Measurements from ENCODE around the gene CELF4.

CELF4 gene

GRCh38 chr18:37341473-37342086 is 224.0 kb downstream of the CELF4 start:
- no peak overlapping the region for H3K4me3 Mint-ChIP-seq
- no peaks in the 10 kb centered on the region for H3K4me1 Mint-ChIP-seq (ENCODE audit: low read depth)
- no peaks in the 10 kb centered on the region for H3K36me3 Mint-ChIP-seq (ENCODE audit: low read depth)
- no peaks in the 10 kb centered on the region for H3K9me3 Mint-ChIP-seq
- H3K27ac Mint-ChIP-seq = no peak overlapping the region
- DNase-seq (ENCODE audit: low spot score) = no peak
- H3K27me3 Mint-ChIP-seq (ENCODE audit: low read depth) = no peaks in the 10 kb centered on the region

DNA sequence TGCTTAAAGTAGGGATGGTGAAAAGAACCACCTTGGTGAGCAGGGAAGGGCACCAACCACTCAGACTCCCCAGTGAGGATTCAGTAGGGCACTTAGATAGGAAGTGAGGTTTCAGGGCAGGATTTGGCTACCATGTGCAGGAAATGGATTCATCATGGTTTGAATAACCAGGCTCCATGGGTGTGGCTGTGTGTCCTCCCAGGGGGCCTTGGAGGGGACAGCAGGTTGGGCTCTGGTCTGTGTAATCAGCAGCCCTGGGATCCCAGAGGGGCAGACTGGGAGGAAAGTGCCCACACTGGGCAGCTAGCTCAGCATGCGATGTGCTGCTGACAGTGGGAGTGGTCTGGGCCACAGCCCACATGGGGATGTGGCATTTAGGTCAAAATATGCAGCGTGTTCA is 224.6 kb downstream of the CELF4 start:
- Mint-ChIP-seq H3K4me3 (no peak overlapping the region), H3K4me1 (ENCODE audit: low read depth) (no peaks in the 10 kb centered on the region), H3K27me3 (ENCODE audit: low read depth) (no peaks in the 10 kb centered on the region), H3K9me3 (no peaks in the 10 kb centered on the region), H3K36me3 (ENCODE audit: low read depth) (no peaks in the 10 kb centered on the region), H3K27ac (no peak overlapping the region)
- DNase-seq (ENCODE audit: low spot score) = no peak

DNA sequence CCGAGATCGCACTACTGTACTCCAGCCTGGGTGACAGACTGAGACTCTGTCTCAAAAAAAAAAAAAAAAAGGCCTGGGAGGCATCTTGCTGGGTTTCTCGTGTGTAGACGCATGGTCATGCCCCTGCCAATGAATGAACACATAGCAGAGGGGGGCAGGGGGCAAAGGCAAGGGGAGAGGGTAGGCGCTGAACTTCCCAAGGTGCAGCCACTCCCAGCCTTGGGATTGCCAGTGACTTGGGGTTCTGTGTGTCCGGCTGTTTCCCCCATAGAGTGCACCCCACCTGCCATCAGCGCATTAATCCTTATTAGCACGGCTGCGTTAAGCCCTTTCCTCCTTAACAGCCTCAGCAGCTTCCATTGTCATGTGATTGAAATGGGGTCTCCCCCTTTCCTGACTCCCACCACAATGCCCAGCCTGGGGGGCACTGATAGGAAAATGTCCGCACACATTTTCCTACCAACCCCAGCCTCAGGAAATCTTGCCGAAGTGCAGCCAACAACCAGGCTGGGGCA is 225.8 kb downstream of the CELF4 start:
- no peaks in the 10 kb centered on the region for H3K9me3 Mint-ChIP-seq
- no peak for DNase-seq (ENCODE audit: low spot score)
- H3K4me3 Mint-ChIP-seq = no peak overlapping the region
- H3K27ac Mint-ChIP-seq = no peak overlapping the region
- H3K4me1 Mint-ChIP-seq (ENCODE audit: low read depth) = no peaks in the 10 kb centered on the region
- no peaks in the 10 kb centered on the region for H3K27me3 Mint-ChIP-seq (ENCODE audit: low read depth)
- no peaks in the 10 kb centered on the region for H3K36me3 Mint-ChIP-seq (ENCODE audit: low read depth)

DNA sequence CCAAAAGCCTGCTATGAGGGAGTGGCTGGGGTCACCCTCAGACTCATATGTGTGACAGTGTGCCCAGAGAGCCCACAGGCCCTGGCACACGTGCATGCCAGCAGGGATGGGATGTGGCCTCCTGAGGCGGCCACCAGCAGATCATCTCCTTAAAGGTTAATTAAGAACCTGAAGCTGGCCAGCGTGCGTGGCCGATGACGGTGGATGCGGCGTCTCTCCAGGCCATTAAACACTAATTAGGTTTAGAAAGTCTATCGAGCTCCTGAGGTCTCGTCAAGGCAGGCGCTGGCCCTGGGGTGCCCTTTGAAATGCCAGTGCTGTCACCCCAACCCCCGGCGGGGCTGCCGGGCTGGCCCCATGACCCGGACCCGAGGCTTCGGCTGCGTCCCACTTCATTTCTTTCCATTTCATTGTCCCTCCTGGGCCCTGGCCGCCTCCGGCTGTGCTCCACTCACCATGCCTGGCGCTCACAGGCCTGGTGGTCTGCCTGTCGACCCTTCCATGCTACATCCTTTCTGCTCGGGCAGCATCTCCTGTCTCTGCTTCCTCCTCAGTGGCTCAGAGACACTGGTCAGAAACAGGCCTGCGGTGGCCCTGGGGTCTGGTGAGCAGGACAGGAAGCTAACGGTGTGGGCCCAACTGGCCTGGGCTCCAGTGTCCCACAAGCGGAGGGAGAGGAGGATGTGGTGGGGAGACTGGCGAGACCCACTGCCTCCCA is 228.9 kb downstream of the CELF4 start:
- no peak overlapping the region for H3K4me3 Mint-ChIP-seq

DNA sequence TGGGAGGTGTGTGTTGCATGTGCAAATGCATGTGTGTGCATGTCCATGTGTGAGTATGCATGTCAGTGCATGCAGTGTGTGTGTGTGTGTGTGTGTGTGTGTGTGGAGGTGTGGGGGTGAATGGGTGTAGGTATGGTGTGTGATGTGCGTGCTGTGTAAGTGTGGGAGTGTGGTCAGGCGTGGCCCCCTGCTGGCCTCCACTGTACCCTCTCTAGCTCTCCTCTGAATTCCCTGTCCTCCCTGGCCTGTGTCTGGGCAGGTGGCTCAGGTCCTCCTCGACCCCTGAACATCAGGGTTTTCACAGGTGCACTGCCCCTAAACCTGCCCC is 230.2 kb downstream of the CELF4 start:
- no peak overlapping the region for H3K27ac Mint-ChIP-seq
- H3K4me1 Mint-ChIP-seq (ENCODE audit: low read depth) = no peaks in the 10 kb centered on the region

More for the DNA sequence above, 228.9 kb downstream of the CELF4 start:
- H3K27ac Mint-ChIP-seq = no peak overlapping the region
- no peaks in the 10 kb centered on the region for H3K4me1 Mint-ChIP-seq (ENCODE audit: low read depth)
- no peak for DNase-seq (ENCODE audit: low spot score)
- H3K9me3 Mint-ChIP-seq = no peaks in the 10 kb centered on the region
- no peaks in the 10 kb centered on the region for H3K36me3 Mint-ChIP-seq (ENCODE audit: low read depth)
- no peaks in the 10 kb centered on the region for H3K27me3 Mint-ChIP-seq (ENCODE audit: low read depth)

GRCh38 chr18:37334631-37335408 is 230.8 kb downstream of the CELF4 start:
- Mint-ChIP-seq H3K9me3 (no peaks in the 10 kb centered on the region), H3K27me3 (ENCODE audit: low read depth) (no peaks in the 10 kb centered on the region), H3K4me1 (ENCODE audit: low read depth) (no peaks in the 10 kb centered on the region), H3K4me3 (no peak overlapping the region), H3K36me3 (ENCODE audit: low read depth) (no peaks in the 10 kb centered on the region), H3K27ac (no peak overlapping the region)
- no peak for DNase-seq (ENCODE audit: low spot score)

More for the DNA sequence above, 230.2 kb downstream of the CELF4 start:
- DNase-seq (ENCODE audit: low spot score) = no peak
- H3K9me3 Mint-ChIP-seq = no peaks in the 10 kb centered on the region
- H3K36me3 Mint-ChIP-seq (ENCODE audit: low read depth) = no peaks in the 10 kb centered on the region
- H3K4me3 Mint-ChIP-seq = no peak overlapping the region
- H3K27me3 Mint-ChIP-seq (ENCODE audit: low read depth) = no peaks in the 10 kb centered on the region

GRCh38 chr18:37332628-37333420 is 232.8 kb downstream of the CELF4 start:
- Mint-ChIP-seq H3K9me3 (no peaks in the 10 kb centered on the region), H3K4me3 (no peak overlapping the region), H3K27me3 (ENCODE audit: low read depth) (no peaks in the 10 kb centered on the region), H3K27ac (no peak overlapping the region), H3K36me3 (ENCODE audit: low read depth) (no peaks in the 10 kb centered on the region), H3K4me1 (ENCODE audit: low read depth) (no peaks in the 10 kb centered on the region)
- DNase-seq (ENCODE audit: low spot score) = no peak

DNA sequence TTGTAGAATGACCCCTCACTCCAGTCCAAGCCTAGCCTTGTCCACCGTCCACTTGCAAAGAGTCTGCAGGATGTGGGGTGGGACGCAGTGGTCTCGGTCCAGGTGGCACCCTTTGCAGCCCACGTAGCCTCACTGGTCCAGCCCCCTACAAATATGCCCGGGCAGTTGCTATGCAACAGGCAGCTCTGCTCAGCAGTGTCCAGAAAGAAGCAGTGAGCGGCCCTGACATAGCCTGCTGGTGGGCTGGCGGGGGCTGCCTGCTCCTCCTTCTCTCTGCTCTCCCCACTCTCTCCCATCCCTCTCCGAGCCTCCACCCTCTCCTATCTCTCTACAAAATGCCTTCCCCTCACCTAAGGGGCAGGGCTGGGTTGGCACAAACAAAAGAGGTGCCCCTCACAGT is 233.4 kb downstream of the CELF4 start:
- Mint-ChIP-seq H3K4me3 (no peak overlapping the region), H3K36me3 (ENCODE audit: low read depth) (no peaks in the 10 kb centered on the region), H3K27me3 (ENCODE audit: low read depth) (no peaks in the 10 kb centered on the region), H3K9me3 (no peaks in the 10 kb centered on the region), H3K27ac (no peak overlapping the region), H3K4me1 (ENCODE audit: low read depth) (no peaks in the 10 kb centered on the region)
- no peak for DNase-seq (ENCODE audit: low spot score)

DNA sequence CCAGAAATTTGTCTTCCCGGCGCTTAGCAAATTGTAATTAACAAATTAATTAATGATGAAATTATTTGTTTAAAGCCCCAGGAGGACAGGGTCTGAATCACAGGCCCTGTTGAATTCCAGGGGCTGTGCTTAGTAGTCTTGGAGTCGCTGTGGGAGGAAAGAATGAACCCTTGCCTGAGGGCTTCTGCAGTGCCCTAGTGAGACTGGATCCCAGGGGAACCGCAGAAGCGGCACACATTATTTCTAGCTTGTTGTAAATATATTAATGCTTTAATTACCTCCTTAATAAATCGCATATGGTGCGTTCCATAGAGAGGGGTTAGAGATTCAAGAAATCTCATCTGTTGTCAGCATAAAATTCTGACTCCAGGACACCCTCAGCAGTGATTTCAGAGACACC is 235.4 kb downstream of the CELF4 start:
- no peaks in the 10 kb centered on the region for H3K9me3 Mint-ChIP-seq
- DNase-seq (ENCODE audit: low spot score) = no peak
- no peaks in the 10 kb centered on the region for H3K27me3 Mint-ChIP-seq (ENCODE audit: low read depth)
- no peak overlapping the region for H3K27ac Mint-ChIP-seq
- H3K36me3 Mint-ChIP-seq (ENCODE audit: low read depth) = no peaks in the 10 kb centered on the region
- H3K4me3 Mint-ChIP-seq = no peak overlapping the region
- no peaks in the 10 kb centered on the region for H3K4me1 Mint-ChIP-seq (ENCODE audit: low read depth)

- Mint-ChIP-seq H3K9me3 (no peaks in the 10 kb centered on the region), H3K4me3 (no peak overlapping the region), H3K27me3 (ENCODE audit: low read depth) (no peaks in the 10 kb centered on the region), H3K4me1 (ENCODE audit: low read depth) (no peaks in the 10 kb centered on the region), H3K27ac (no peak overlapping the region), H3K36me3 (ENCODE audit: low read depth) (no peaks in the 10 kb centered on the region)
- DNase-seq (ENCODE audit: low spot score) = no peak
Measured at GRCh38 chr18:37328946-37329719, 236.5 kb downstream of the CELF4 start.

GRCh38 chr18:37327063-37327577 is 238.5 kb downstream of the CELF4 start:
- no peak overlapping the region for H3K27ac Mint-ChIP-seq
- no peak overlapping the region for H3K4me3 Mint-ChIP-seq
- H3K4me1 Mint-ChIP-seq (ENCODE audit: low read depth) = no peaks in the 10 kb centered on the region
- H3K27me3 Mint-ChIP-seq (ENCODE audit: low read depth) = no peaks in the 10 kb centered on the region
- H3K36me3 Mint-ChIP-seq (ENCODE audit: low read depth) = no peaks in the 10 kb centered on the region
- H3K9me3 Mint-ChIP-seq = no peaks in the 10 kb centered on the region
- no peak for DNase-seq (ENCODE audit: low spot score)

DNA sequence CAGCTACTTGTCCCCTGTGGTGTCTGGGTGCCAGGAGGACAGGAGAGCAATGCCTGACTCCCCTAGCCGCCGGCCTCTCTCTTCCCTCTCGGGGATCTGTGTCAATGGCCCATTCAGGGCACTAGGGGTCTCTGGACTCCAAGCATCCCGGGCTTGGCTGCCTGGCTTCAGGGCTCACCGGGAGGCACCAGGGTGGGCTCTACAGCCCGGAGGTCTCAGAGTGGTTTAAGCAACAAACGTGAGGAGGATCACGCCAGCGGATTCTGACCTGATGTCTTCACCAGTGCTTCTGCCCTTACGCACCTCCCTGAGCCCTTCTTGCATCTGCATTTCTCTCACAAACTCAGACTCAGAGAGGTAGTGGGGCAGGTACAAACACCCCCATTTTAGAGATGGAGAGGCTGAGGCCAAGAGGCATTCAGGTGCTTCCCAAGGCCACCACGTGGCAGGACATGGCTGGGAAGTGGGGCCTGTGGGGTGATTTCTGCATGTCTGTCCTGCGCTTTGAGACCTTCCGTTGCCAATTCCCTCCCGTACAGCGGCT is 243.0 kb downstream of the CELF4 start:
- DNase-seq (ENCODE audit: low spot score) = no peak
- H3K36me3 Mint-ChIP-seq (ENCODE audit: low read depth) = no peaks in the 10 kb centered on the region
- no peaks in the 10 kb centered on the region for H3K9me3 Mint-ChIP-seq
- no peak overlapping the region for H3K4me3 Mint-ChIP-seq
- no peak overlapping the region for H3K27ac Mint-ChIP-seq
- no peaks in the 10 kb centered on the region for H3K27me3 Mint-ChIP-seq (ENCODE audit: low read depth)
- H3K4me1 Mint-ChIP-seq (ENCODE audit: low read depth) = no peaks in the 10 kb centered on the region
